Fibroblast of skin of left quadriceps (primary cell): Measurements from ENCODE around the gene TMEM248.
"Not testable (repeated sequence)": the region's sequence is repeated elsewhere in the genome, so short reads cannot be mapped to it uniquely, and the experiment has no call there.

Experiments used
- DNase-seq, 2 experiments: peaks; one replicate each; pipeline ENCODE4 v3.0.0-alpha.2; 2013; ENCODE audit warnings: low read depth in 2 of 2

Gene TMEM248

DNA sequence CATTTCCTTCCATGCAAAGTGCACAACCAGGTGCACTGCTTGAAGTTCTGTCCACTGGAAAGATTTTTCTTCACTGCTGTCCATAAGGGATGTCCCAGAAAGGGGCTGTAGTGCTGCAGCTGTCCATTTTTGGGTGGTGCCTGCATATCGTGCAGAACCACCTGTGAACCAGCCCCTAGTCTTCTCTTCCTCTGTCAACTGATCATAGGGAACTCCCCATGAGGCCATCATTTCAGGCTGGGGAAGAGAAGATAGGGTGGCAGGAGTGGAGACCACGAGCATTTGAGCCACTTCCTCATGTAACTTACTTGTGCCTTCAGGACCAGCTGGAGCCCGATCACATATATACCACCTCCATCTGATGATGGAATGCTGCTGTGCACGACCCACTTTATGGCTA, 12.4 kb upstream of the TMEM248 start:
- not testable (repeated sequence) for DNase-seq

DNA sequence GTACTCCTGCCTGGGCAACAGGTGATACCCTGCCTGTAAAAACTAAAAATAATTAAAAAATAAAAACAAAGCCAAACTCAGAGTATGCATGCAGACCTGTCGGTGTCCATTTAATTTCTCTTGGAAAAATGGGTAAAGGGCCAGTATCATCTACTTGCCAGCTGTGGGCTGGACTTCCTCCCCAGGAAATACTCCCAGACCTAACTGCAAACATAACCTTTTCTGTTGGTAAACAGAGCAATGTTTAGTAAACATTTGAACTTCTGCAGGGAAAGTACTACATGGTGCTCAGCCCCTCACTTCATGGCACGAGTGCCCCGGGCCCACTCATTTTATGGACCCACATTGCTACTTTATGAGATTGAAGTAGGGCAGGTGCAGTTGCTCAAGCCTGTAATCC, 10.2 kb upstream of the TMEM248 start:
- no peak for DNase-seq

DNA sequence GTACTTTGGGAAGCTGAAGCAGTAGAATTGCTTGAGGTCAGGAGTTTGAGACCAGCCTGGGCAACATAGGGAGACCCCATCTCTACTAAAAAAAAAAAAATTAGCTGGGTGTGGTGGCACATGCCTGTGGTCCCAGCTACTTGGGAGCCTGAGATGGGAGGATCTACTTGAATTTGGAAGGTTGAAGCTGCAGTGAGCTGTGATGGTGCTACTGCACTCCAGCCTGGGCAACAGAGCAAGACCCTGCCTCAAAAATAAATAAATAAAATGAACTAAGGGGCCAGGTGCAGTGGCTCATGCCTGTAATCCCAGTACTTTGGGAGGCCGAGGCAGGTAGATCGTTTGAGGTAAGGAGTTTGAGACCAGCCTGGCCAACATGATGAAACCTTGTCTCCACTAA, 9.8 kb upstream of the TMEM248 start:
- DNase-seq: not testable (repeated sequence)

DNA sequence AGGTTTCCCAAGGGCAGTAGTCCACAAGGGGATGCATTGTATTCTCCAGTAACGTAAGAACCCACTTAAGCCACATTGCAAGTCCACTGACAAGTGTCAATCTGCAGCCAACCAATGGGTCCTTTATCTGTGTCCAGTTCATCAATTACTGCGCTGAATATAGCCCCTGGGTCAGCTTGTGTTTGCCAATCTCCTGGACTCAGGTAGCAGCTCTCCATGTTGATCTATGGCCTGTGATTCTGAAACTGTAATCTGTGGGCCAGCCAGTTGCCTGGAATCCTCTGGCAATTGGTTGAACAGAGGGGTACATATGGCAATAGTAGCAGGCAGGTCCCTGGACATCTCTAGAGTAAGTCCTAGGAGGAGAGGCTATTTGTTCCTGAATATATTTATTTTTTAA, 8.8 kb upstream of the TMEM248 start:
- DNase-seq: no peak

DNA sequence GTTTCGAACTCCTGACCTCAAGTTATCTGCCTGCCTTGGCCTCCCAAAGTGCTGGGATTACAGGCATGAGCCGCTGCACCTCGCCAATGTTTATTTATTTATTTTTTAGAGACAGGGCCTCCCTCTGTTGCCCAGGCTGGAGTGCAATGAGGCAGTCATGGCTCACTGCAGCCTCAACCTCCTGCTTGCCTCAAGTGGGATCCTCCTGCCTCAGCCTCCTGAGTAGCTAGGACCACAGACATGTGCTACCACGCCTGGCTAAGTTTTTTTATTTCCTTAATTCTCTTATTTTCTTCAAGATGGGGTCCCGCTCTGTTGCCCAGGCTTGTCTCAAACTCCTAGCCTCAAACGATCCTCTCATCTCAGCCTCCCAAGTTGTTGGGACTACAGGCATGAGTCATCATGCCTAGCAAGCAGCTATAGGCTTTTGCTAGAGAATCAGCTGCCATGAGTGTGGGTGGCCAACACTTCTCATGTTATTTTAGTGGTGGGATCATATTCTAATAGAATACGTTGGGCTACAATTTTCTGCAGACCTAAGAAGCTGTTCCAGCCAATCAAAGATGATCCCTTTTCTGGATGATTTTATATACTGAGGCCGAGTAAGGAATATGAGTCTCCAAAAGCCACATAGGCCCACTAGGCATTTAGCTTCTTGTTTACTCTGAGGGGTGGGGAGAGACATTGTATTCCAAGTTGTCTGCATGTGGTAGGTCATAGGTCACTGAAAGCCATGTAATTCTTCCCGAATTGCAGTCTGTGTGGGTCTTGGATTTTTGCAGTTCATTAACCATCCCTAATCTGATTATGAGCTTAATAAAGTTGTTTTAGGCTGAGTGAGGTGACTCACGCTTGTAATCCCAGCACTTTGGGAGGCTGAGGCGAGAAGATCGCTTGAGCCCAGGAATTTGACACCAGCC, 7.6 kb upstream of the TMEM248 start:
- no peak for DNase-seq

DNA sequence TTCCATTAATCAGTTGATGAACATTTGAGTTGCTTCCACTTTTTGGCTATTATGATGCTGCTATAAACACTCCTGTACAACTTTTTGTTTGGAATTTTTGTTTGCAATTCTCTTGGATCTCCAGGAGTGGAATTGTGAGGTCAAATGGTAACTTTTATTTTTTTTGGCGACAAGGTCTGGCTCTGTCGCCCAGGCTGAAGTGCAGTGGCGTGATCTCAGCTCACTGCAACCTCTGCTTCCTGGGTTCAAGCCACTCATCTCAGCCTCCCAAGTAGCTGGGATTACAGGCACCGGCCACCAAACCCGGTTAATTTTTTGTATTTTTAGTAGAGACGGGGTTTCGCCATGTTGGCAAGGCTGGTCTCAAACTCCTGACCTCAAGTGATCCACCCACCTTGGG, 3.1 kb upstream of the TMEM248 start:
- not testable (repeated sequence) for DNase-seq

DNA sequence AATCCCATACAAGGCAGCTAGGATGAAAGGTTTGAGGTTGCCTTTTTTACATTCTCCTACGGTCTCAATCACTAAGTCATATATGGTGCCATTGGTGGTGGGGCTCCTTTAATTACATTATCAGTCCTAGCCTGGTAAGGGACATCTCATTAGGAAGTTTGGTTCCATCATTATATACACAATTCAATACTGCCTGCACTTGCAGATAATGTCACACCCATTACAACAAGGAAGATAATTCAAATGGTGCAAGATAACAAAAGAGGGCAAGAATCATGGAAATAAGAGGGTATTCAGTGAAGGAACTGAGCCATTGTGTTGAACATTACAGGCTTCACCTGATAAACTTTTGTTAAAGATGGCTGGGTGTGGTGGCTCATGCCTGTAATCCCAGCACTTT, 1.7 kb upstream of the TMEM248 start:
- no peak for DNase-seq

DNA sequence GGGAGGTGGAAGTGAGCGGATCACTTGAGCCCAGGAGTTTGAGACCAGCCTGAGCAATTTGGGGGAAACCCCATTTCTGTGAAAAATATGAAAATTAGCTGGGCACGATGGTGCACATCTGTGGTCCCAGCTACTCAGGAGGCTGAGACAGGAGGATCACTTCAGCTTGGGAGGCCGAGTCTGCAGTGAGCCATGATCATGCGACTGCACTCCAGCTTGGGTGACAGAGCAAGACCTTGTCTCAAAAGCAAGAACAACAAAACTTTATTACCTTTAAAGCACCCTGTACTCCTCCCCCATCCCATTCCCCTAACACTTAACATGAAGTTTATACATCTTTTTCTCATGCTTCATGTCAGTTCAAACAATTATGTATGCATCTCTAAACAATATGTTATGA, 1.3 kb upstream of the TMEM248 start:
- DNase-seq: no peak

DNA sequence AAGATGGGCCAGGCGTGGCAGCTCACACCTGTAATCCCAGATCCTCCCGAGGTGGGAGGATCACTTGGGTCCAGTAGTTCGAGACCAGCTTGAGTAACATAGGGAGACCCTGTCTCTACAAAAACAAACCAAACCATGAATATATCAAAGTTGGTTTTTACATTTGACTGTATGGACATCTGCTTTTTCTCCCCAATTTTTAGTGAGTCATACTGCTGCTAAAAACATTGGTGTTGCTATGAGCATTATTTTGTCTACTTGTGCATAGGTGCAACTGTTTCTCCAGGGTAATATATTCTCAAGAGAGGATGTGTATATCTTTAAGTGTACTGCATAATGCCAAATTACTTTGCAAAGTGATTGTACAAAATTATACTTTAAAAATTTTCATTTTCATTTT, 769 bp upstream of the TMEM248 start:
- no peak for DNase-seq

DNA sequence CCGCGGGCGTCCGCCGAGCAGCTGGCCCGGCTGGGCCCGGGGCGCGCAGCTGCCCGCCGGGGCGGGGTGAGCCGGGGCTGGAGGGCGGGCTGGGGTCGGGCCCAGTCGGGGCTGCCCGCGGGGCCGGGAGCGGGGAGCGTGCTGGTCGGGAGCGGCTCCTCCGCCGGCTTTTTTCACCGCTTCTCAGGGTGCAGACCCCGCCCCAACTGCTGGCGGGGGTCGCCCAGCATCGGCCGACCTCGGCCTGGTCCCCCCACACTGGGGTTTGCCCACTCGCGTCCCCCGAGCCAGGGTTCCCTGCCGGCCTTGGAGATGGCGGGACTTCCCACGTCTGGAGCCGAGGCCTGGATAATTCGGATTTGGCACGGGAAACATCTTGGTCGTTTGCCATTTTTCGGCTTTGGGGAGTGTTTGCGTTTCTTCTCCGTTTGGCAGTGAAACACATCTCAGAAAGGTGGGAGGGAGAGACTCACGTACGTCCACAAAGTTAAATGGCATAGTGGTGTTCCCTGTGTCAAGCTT, 432 bp downstream of the TMEM248 start:
- DNase-seq: peak in 1 of 2 experiments; percentile 18

DNA sequence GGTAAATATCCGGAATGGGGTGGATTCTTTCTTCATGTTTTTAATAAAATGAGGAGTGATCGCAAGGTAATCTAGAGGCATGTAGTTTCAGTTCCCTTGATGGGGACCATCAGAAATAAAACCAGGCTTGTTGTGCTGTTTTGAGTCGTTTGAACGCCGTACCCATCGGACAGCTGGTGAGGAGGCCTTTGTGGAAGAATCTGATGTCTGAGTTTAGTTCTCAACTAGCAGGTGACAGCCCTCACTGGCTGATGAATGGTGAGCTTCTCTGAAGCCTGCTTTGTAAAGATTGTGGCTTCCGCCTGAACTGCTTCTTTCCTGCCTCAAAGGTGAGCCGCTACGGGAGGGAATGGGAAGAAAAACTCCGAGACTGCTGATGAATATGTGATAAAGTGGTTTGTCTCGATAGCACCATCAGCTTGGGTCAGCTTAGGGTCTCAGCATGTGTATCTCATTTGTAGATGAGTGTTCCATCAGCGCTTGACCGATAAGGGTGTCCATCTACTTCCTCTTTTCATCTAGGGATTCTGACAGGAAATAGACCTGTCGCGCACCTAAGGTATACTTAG, 977 bp downstream of the TMEM248 start:
- DNase-seq: no peak

DNA sequence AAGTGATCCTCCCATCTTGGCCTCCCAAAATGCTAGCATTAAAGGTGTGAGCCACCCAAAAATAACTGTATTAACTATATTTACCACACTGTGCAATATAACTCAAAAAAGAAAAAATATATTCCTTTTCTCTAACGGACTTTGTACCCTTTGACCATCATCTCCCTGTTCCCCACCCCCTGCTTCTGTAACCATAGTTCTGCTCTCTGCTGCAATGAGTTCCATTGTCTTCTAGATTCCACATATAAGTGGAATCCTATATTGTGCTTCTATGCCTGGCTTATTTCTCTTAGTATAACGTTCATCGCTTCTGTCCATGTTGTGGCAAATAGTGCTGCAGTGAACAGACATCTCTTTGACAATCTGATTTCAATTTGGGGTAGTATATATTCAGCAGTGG, 4.2 kb downstream of the TMEM248 start:
- DNase-seq: no peak

DNA sequence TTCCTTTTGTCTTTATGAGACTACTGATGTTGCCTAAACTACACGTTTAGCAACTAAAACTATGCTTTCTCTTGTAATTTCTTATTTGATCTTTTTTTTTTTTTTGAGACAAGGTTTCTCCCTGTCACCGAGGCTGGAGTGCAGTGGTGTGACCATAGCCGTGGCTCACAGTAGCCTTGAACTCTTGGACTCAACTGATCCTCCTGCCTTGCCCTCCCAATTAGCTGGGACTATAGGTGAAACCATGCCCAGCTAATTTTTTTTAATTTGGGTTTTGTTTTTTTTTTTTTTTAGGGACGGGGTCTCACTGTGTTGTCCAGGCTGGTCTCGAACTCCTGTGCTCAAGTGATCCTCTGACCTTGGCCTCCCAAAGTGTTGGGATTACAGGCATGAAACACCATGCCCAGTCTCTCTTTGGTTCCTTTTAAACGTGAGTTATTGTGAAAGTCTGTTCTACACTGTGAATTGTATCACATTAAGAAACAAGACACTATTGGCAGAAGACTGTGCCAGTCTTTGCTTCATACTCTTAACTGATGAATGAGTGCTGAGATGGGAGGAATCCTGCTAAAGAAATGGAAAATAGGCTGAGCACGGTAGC, 6.4 kb downstream of the TMEM248 start:
- no peak for DNase-seq

DNA sequence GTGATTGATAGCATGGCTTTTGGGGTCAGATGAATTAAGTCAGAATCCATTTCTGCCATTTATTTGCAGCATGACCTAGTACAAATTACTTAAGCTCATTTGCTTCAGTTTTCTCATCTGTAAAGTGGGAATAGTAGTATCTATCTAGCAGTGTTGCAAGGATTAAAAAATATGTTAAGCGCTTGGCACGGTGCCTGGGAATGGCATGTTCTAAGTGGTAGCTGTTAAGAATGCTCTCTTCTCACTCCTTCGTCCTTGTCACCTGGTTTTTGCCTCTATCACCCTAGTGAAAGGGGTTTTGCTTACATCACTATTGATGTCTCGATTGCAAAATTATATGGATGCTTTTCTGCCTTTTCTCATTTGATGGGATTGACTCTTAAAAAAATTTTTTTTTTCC, 7.4 kb downstream of the TMEM248 start:
- DNase-seq: no peak

DNA sequence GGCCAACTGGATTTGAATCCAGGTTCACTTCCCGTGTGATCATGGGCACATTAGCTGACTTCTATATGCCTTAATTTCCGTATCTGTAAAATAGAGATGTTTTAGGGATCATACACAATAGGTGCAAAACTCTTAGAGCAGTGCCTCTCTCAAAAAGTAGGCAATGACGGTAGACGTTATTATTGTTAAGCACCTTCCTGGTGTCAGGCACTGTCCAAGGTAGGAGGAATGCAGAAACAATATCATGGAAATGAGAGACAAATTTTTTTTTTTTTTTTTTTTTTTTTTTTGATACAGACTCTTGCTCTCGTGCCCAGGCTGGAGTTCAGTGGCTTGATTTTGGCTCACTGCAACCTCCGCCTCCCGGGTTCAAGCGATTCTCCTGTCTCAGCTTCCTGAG, 8.1 kb downstream of the TMEM248 start:
- DNase-seq: no peak

DNA sequence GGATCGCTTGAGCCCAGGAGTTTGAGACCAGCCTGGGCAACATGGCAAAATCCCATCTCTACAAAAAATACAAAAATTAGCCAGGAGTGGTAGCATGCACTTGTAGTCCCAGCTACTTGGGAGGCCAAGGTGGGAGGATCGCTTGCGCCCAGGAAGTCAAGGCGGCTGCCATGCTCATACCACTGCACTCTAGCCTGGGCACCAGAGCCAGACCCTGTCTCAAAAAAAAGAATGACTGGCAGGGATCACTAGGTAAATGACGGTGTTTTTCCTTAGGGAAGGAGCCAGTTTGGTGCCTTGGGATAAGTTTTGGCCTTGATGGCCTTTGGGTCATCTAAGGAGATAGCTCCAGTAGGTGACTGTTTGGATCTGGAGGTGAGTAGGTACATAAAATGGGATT, 8.9 kb downstream of the TMEM248 start:
- no peak for DNase-seq

DNA sequence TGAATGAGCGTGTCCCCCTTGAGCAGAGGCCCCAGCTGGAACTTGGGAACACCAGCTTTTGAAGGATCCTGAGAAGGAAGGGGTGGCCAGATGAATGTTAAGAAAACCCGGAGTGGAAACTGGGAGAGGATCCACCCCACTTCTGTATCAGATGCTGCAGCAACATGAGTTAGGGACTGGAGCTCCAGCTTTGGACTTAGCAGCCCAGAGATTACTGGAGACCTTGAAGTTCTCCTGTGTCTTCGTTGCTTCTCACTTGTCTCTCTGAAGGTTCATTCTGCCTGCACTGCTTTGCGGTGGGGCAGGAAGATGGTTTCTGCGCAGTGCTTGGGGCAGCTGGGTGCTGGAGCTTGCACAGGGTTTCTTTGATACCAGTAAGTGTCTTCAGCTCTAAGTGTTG, 9.3 kb downstream of the TMEM248 start:
- DNase-seq: no peak

DNA sequence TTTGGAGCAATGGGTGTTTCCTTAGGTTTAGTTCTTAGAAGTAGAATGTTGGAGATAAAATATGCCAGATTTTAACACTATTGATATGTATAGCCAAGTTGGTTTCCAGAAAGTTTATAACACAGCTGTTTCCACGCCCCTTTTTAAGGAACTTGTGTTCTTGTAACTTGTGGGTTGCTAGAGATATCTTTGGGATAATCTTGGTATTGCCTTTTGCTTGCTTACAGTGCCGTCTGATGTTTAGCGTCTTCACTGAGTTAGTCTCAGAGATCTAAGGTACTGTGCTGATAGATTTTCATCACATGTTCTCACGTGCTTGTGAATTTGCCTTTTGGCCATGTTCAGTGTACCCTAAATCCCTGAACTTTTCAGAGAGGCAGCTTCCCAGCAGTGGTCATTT, 12.4 kb downstream of the TMEM248 start:
- no peak for DNase-seq

DNA sequence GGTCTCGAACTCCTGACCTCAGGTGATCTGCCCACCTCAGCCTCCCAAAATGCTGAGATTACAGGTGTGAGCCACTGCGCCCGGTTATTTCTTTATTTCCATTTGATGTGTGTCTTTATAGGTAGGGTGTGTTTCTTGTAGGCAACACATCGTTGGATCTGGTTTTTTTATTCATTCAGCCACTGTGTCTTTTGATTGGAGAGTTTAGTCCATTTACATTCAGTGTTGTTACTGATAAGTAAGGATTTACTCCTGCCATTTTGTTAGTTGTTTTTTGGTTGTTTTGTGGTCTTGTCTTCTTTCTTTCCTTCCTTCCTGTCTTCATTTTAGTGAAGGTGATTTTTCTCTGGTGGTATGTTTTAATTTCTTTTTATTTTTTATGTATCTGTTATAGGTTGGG, 16.9 kb downstream of the TMEM248 start:
- DNase-seq: no peak

DNA sequence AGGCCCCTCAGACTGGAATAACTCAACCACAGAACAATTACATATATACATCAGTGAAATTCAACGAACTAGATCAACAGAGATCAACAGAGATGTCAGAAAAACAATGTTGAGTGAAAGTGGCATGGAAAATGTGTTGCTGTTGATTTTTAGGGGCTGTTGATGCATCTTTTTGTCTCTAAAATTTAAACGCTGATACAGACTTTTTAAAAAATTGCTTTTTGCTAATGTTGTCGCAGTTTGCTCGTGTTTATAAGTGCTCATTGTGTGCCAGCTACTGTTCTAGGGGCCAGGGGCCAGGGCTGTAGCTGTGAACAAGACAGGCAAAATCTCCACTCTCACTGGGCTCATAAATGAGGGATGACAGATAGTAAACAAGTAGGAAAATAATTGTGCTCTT, 18.3 kb downstream of the TMEM248 start:
- no peak for DNase-seq

DNA sequence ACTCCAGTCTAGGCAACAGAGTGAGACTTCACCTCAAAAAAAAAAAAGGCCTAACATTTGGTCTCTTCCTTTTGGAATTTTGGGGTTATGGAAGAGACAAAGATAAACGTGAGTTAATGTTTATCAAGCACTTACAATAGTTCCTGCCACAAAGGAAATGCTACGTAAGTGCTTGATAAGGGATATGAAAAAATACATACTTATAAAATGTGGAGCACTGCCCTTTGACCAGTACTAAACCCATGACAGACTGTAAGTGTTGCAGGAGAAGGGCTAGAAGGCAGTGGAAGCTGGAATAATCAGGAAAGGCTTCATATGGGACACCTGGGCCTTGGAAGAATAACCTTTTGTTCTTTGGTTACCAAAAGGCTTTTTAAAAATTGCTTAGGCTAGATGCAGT, 25.5 kb downstream of the TMEM248 start:
- DNase-seq: no peak

DNA sequence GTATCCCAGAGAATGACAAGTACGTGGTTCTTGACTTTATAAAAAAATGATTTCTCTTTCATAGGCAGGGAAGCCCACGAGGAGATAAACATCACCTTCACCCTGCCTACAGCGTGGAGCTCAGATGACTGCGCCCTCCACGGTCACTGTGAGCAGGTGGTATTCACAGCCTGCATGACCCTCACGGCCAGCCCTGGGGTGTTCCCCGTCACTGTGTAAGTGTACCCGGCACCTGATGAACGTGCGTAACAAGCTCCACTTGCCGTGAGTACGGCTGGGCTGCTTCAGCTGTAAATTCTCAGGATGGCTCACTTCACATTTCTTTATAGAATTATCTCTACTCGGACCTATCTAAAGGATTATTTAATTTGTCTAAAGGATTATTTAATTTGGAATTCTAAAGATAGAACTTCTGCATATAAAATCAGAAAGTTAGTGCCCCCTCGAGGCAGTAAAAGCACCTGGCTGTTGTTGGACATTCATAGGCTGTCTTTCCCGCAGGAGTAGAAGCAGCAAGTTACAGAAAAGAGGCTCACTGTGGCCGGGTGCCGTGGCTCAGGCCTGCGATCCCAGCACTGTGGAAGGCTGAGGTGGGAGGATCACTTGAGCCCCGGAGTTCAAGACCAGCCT, 27.6 kb downstream of the TMEM248 start:
- DNase-seq: no peak
